ENCODE data around the gene IRF4.

IRF4 gene

GRCh38 chr6:436308-437036, 44.9 kb downstream of the IRF4 start:
- no peak overlapping the region for H3K27ac ChIP-seq
- TF ChIP-seq CTCF (conservative IDR thresholded peaks at IDR 0.05): no peak

GRCh38 chr6:437037-437392, 45.5 kb downstream of the IRF4 start:
- no peak for TF ChIP-seq CTCF (conservative IDR thresholded peaks at IDR 0.05)
- no peak overlapping the region for H3K27ac ChIP-seq

- no peak for TF ChIP-seq CTCF (conservative IDR thresholded peaks at IDR 0.05)
- no peak overlapping the region for H3K27ac ChIP-seq
Measured at GRCh38 chr6:438634-439170, 47.1 kb downstream of the IRF4 start.

GRCh38 chr6:439641-440167, 48.2 kb downstream of the IRF4 start:
- no peak for TF ChIP-seq CTCF (conservative IDR thresholded peaks at IDR 0.05)
- no peak overlapping the region for H3K27ac ChIP-seq

GRCh38 chr6:441126-441920, 49.8 kb downstream of the IRF4 start:
- no peak for TF ChIP-seq CTCF (conservative IDR thresholded peaks at IDR 0.05)
- H3K27ac ChIP-seq: no peak overlapping the region

- no peak overlapping the region for H3K27ac ChIP-seq
- no peak for TF ChIP-seq CTCF (conservative IDR thresholded peaks at IDR 0.05)
Measured at GRCh38 chr6:443621-444159, 52.1 kb downstream of the IRF4 start.

- TF ChIP-seq CTCF (conservative IDR thresholded peaks at IDR 0.05): no peak
- no peak overlapping the region for H3K27ac ChIP-seq
Measured at GRCh38 chr6:444653-445275, 53.2 kb downstream of the IRF4 start.
